Germinal center (tissue), 1 donor: ENCODE results near the gene ALDH3A1.

Source experiments
- DNase-seq: peaks from one replicate; pipeline ENCODE4 v3.0.0; 2012; ENCODE audit warnings: mixed read lengths, low spot score

Gene ALDH3A1

GRCh38 chr17:19703106-19703827, 44.8 kb downstream of the ALDH3A1 start:
- no peak for DNase-seq

GRCh38 chr17:19702217-19702641, 45.9 kb downstream of the ALDH3A1 start:
- no peak for DNase-seq
